Vagina (tissue), 2 donors: ENCODE measurements around the gene TOLLIP.

ENCODE experiments used
- POLR2AphosphoS5 ChIP-seq, 2 donors: sonication (generic); formaldehyde crosslinking; IDR thresholded peaks; one replicate each; pipeline ENCODE4 v1.9.0; 2017; ENCODE audit warnings: antibody characterized with exemption in 2 of 2, mild to moderate bottlenecking in 2 of 2, low read depth in 1 of 2; ENCODE audit not compliant: insufficient read depth in 1 of 2
- TF ChIP-seq, protein P1 (sequence below), 3 experiments: fragments of 450-650 bp in 2 of 3; fragments of 200-600 bp in 1 of 3; sonication (generic) in 1 of 3; IDR thresholded peaks; one replicate each; pipeline ENCODE4 v1.5.1; 2017 to 2019; ENCODE audit warnings: antibody characterized with exemption in 3 of 3, mild to moderate bottlenecking in 2 of 3, moderate library complexity in 2 of 3

DNA sequence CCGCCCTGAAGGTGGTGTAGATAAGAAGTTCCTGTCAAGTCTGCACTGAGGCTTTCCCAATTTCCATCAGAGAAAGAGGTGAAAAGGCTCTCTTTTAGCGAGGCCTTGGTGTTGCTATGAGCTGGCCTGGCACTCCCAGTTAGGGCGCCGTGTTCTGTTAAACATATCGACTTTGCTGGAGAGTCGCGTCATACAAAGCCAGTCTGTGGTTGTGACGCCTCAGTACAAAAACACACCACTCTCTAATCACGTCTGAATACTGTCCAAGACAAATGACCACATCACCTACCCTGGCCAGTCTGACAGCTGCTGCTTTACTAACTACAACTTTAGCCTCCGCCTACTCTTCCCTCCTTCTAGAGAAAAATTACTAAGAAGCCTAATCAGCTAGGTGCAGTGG is 8.0 kb upstream of the TOLLIP start:
- TF ChIP-seq, protein P1, sequence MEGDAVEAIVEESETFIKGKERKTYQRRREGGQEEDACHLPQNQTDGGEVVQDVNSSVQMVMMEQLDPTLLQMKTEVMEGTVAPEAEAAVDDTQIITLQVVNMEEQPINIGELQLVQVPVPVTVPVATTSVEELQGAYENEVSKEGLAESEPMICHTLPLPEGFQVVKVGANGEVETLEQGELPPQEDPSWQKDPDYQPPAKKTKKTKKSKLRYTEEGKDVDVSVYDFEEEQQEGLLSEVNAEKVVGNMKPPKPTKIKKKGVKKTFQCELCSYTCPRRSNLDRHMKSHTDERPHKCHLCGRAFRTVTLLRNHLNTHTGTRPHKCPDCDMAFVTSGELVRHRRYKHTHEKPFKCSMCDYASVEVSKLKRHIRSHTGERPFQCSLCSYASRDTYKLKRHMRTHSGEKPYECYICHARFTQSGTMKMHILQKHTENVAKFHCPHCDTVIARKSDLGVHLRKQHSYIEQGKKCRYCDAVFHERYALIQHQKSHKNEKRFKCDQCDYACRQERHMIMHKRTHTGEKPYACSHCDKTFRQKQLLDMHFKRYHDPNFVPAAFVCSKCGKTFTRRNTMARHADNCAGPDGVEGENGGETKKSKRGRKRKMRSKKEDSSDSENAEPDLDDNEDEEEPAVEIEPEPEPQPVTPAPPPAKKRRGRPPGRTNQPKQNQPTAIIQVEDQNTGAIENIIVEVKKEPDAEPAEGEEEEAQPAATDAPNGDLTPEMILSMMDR (IDR thresholded peaks at IDR 0.05), result no peak
- no peak for TF ChIP-seq POLR2AphosphoS5 (IDR thresholded peaks at IDR 0.05; ENCODE audit: insufficient read depth in 1 of 2, low read depth in 1 of 2)
